Measurements from ENCODE around the gene SIGLEC1.

The SIGLEC1 gene

DNA sequence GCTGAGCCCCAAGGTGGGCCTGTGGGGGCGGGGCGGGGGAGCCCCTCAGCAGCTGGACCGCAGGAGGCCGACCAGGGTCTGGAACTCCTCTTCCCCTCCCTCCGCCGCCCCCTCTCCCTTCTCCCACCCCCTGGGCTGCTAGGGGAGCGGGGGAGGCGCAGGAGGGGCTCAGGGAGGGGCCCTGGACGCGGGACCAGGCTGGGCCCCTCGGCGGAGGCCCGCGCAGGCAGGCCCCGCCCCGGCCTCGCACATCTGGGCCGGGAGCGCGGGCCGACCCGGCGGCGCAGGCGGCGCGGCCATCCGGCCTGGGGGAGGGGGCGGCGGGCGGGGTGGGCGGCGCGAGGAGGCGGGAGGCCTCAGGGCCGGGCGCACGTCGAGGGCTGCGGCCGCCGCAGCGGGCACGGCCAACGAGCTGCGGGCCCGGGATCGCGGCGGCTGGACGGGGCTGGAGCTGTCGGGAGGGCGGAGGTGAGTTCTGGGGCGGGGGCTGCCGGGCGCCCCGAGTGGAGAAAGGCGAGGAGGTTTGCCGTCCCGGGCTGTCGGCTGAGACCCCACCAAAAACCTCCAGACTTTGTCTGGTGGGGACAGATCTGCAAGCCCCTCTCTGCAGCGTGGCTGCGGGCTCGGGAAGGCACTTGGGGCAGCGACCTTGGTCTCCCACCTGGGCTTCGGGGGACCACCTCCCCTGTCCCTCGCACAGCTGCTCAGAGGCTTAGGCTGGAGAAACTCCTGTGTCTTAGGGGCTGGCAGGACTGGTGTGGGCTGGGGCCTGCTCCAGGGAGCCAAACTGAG, 20.1 kb upstream of the SIGLEC1 start, which contains the start of gene HSPA12B:
Gene HSPA12B, plus strand, starts transcription at position 359 of the 792 bp plus-strand sequence. CDS start 5,990 bp downstream, outside the sequence.
- FAIRE-seq (no peak), DNase-seq (ENCODE audit: insufficient read length) (no peak)
- TF ChIP-seq POLR2A (IDR thresholded peaks at IDR 0.05; ENCODE audit: low read depth, low read length) (no peak), POLR2AphosphoS5 (IDR thresholded peaks at IDR 0.05; ENCODE audit: low read depth, low read length) (no peak), TAF1 (IDR thresholded peaks at IDR 0.05; ENCODE audit: borderline replicate concordance, low read depth, low read length) (no peak)

DNA sequence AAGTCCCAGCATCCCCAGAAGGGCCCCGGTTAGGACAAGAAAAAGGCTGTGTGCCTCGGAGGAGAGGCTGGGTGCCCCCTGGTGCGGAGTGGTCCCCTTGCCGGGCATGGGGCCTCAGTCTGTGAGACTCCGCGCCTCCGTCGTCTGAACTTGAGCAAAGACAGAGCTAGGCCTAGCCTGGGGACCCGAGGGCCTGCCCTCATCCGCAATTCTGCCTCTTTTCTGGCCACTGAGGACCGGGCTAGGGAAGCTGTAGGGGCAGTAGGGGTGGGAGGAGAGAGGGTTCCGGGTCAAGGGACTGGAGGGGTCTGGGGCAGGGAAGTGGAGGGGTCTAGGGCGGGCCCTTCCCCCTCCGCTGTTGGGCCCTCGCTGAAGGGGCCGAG, 19.5 kb upstream of the SIGLEC1 start:
- FAIRE-seq (no peak), DNase-seq (ENCODE audit: insufficient read length) (no peak)
- no peak for TF ChIP-seq POLR2A (IDR thresholded peaks at IDR 0.05; ENCODE audit: low read depth, low read length)
- no peak for TF ChIP-seq TAF1 (IDR thresholded peaks at IDR 0.05; ENCODE audit: borderline replicate concordance, low read depth, low read length)
- TF ChIP-seq POLR2AphosphoS5 (IDR thresholded peaks at IDR 0.05; ENCODE audit: low read depth, low read length) = no peak

DNA sequence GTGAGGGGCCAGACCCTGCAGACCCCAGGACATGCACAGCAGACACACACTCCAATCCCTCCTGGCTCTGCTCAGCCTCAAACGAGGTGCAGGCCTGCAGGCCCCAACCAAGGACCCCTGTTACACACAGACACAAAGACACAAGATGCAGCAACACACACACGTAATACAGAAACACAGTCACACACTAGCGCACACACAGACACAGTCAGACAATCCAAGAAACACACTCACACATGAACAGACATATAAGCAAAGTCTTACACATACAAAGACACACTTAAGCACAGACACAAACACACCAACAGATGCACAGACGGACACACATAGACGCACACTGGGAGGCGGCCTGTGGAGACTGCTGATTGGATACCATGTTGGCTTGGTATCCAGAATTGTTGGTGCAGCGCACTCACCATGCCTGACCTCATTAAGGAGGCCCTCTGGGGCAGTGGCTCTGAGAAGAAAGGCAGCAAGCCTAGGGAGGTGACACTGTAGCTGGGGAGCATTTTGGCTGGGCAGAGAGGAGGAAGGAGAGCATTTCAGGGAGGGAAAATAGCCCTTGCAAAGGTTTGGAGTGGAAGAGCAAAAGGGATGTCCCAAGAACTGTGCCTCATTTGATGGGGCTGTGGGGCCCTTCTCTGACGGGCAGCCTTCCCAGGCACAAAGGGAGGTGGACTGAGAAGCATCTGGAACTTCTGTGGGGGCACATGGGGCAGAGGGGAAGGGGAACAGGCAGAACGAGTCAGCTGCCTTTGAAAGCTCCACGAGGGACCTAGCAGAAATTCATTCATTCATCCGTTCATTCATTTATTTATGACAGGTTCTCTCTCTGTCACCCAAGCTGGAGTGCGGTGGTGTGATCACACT, 18.6 kb upstream of the SIGLEC1 start:
- TF ChIP-seq POLR2AphosphoS5 (IDR thresholded peaks at IDR 0.05; ENCODE audit: low read depth, low read length) (no peak), POLR2A (IDR thresholded peaks at IDR 0.05; ENCODE audit: low read depth, low read length) (no peak), TAF1 (IDR thresholded peaks at IDR 0.05; ENCODE audit: borderline replicate concordance, low read depth, low read length) (no peak)
- DNase-seq (ENCODE audit: insufficient read length) = no peak
- FAIRE-seq = no peak

DNA sequence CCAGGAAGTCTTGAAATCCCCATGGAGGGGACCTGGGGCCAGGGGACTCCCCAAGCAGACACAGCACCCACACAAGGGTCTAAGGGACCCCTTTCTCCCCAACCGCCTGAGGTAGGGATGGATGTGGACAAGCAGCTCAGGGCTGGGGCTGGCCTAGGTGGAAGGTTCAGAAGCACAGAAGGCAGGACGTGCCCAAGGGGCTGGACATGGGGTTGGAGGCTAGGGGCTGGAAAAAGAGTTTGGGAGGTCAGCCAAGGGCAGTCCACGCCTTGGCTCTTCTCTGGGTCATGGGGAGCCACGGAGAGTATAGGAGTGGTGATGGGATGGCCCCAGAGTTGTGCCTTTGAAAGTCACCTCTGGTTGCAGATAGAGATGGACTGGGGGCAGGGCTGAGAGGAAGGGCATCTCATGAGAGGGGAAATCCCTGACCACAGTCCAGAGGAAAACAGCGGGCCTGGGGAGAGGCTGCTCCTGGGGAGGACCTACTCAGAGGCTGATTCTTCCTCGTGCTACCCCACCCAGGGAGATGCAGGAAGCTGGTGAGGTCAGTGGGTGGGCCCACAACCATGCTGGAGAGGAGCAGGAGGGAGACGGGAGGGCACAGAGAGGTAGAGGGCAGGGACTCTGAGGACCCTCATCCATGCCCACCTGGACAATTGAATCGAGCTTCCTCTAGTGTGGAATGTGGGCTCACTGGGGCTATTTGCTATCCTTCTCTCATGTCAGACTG, 17.6 kb upstream of the SIGLEC1 start:
- DNase-seq (ENCODE audit: insufficient read length) (no peak), FAIRE-seq (no peak)
- TF ChIP-seq POLR2AphosphoS5 (IDR thresholded peaks at IDR 0.05; ENCODE audit: low read depth, low read length) (no peak), TAF1 (IDR thresholded peaks at IDR 0.05; ENCODE audit: borderline replicate concordance, low read depth, low read length) (no peak), POLR2A (IDR thresholded peaks at IDR 0.05; ENCODE audit: low read depth, low read length) (no peak)

DNA sequence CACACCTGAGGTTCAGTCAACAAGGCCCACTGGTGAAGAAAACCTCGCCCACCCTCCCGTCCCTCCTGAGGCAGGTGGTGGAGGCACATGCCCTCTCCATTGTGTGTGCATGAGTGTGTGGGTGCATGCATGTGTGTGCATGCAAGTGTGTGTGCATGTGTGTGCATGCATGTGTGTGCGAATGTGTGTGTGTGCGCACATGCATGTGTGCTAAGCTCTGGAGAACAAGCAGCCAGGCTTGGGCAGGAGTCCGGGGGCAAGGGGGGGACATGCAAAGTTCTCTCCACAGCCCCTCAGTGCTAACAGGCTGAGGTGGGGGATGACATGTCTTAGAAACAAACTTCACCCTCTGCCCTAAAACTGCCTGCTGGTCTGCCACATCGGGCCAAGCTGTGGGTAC, 17.0 kb upstream of the SIGLEC1 start:
- FAIRE-seq (no peak), DNase-seq (ENCODE audit: insufficient read length) (no peak)
- TF ChIP-seq POLR2A (IDR thresholded peaks at IDR 0.05; ENCODE audit: low read depth, low read length) (no peak), TAF1 (IDR thresholded peaks at IDR 0.05; ENCODE audit: borderline replicate concordance, low read depth, low read length) (no peak), POLR2AphosphoS5 (IDR thresholded peaks at IDR 0.05; ENCODE audit: low read depth, low read length) (no peak)

DNA sequence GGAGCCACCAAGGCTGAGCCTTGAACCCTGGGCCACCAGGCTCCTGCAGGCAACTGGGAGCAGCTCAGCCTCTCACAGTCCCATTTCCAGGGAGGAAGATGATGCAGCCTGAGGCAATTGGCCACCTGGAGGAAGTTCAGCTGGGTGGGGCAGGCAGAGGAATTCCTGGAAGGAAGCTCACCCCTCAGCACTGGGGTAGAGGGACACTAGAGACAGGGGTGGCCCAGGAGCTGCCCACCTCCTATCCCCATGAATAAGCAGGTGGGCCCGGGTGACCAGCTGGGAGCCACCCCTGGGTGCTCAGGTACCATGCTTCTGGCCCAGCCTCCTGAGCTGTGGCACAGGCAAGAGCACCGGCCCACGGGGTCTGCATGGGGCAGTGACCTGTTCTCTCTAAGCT, 16.5 kb upstream of the SIGLEC1 start:
- no peak for FAIRE-seq
- no peak for TF ChIP-seq TAF1 (IDR thresholded peaks at IDR 0.05; ENCODE audit: borderline replicate concordance, low read depth, low read length)
- no peak for TF ChIP-seq POLR2AphosphoS5 (IDR thresholded peaks at IDR 0.05; ENCODE audit: low read depth, low read length)
- no peak for TF ChIP-seq POLR2A (IDR thresholded peaks at IDR 0.05; ENCODE audit: low read depth, low read length)
- DNase-seq (ENCODE audit: insufficient read length) = no peak

DNA sequence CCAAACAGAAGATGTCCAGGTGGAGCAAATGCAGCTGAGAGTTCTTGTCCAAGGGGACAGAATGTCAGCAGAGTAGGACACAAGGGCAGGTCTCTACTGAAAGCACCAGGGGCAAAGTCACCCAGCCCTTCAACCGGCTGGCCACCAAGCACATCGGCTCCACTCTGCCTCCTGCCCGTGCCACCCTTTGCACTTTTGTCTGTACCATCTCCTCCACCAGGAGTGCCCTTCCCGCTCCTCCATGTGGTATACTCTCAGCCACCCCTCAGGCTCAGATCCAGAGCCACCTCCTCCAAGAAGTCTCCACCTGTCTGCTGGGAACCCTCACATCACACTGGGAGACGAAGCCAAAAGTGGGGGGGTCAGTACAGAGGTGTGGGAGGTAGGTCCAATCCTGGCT, 16.0 kb upstream of the SIGLEC1 start:
- DNase-seq (ENCODE audit: insufficient read length) (no peak), FAIRE-seq (no peak)
- TF ChIP-seq POLR2A (IDR thresholded peaks at IDR 0.05; ENCODE audit: low read depth, low read length) (no peak), TAF1 (IDR thresholded peaks at IDR 0.05; ENCODE audit: borderline replicate concordance, low read depth, low read length) (no peak), POLR2AphosphoS5 (IDR thresholded peaks at IDR 0.05; ENCODE audit: low read depth, low read length) (no peak)

DNA sequence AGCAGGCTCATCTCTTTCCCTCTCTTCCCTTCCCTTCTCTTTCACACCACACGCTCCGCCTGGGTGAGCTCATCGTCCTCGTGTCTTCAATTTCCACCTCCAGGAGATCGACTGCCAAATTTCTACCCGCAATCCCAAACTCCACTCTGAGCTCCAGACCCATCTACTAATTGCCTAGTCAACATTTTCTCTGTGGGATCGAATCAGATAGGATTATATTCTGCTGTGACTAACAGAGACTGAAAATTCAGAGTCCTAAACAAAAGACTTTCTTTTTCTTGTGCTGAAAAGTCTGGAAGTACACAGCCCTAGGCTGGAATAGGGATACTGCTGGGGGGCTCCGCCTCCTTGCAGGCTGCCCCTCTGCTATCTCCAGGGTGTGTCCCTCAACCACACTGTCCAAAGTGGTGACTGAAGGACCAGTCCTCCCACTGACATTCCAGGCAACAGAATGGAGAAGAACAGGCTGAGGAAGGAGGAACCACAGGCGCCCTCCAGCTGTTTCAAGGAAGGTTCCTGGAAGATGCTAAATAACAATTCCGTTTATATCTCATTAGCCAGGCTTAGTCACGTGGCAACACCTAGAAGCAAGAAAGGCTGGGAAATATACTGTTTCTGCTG, 15.1 kb upstream of the SIGLEC1 start:
- TF ChIP-seq TAF1 (IDR thresholded peaks at IDR 0.05; ENCODE audit: borderline replicate concordance, low read depth, low read length) (no peak), POLR2AphosphoS5 (IDR thresholded peaks at IDR 0.05; ENCODE audit: low read depth, low read length) (no peak), POLR2A (IDR thresholded peaks at IDR 0.05; ENCODE audit: low read depth, low read length) (no peak)
- DNase-seq (ENCODE audit: insufficient read length) (no peak), FAIRE-seq (no peak)

DNA sequence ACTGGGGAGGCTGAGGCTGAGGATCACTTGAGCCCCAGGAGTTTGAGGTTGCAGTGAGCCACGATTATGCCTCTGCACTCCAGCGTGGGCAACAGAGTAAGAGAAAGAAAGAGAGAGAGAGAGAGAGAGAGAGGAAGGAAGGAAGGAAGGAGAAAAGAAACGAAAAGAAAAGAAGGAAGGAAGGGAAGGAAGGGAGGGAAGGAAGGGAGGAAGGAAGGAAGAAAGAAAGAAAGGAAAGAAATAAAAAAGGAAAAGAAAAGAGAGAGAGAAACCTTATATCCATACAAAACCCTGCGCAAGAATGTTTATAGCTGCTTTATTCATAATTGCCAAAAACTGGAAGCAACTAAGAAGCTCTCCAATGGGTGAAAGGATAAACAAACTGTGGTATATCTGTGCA, 12.0 kb upstream of the SIGLEC1 start:
- DNase-seq (ENCODE audit: insufficient read length) (no peak), FAIRE-seq (no peak)
- TF ChIP-seq TAF1 (IDR thresholded peaks at IDR 0.05; ENCODE audit: borderline replicate concordance, low read depth, low read length) (no peak), POLR2A (IDR thresholded peaks at IDR 0.05; ENCODE audit: low read depth, low read length) (no peak), POLR2AphosphoS5 (IDR thresholded peaks at IDR 0.05; ENCODE audit: low read depth, low read length) (no peak)

DNA sequence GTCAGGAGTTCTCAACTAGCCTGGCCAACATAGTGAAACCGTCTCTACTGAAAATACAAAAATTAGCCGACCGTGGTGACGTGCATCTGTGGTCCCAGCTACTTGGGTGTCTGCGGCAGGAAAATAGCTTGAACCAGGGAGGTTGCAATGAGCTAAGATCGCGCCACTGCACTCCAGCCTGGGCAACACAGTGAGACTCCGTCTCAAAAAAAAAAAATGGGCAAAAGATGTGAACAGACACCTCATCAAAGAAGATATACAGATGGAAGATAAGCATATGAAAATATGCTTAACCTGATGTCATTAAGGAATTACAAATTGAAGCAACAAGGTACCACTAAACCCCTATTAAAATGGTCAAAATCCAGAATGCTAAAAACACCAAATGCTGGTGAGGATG, 10.9 kb upstream of the SIGLEC1 start:
- DNase-seq (ENCODE audit: insufficient read length) (no peak), FAIRE-seq (peak; percentile 46)
- TF ChIP-seq TAF1 (IDR thresholded peaks at IDR 0.05; ENCODE audit: borderline replicate concordance, low read depth, low read length) (no peak), POLR2A (IDR thresholded peaks at IDR 0.05; ENCODE audit: low read depth, low read length) (no peak), POLR2AphosphoS5 (IDR thresholded peaks at IDR 0.05; ENCODE audit: low read depth, low read length) (no peak)

DNA sequence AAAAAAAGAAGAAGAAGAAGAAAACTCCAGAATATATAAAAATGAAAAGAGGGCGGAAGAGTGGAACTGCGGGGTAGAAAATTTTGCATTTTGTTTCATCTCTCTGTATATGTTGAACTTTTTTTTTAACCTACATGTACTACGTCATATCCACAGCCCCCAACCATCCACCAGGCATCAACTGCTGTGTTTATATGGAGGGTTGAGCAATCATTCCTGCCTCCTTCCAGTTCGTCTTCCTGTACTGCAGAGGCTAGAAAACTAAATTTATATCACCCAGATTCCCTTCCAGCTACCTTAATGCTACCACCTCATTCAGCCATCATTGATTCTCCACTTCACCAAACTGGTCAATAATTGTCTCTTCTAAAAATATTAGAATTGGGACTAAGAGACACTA, 9.5 kb upstream of the SIGLEC1 start:
- TF ChIP-seq TAF1 (IDR thresholded peaks at IDR 0.05; ENCODE audit: borderline replicate concordance, low read depth, low read length) = no peak
- no peak for TF ChIP-seq POLR2A (IDR thresholded peaks at IDR 0.05; ENCODE audit: low read depth, low read length)
- TF ChIP-seq POLR2AphosphoS5 (IDR thresholded peaks at IDR 0.05; ENCODE audit: low read depth, low read length) = no peak
- FAIRE-seq (no peak), DNase-seq (ENCODE audit: insufficient read length) (no peak)
